CD8-positive, alpha-beta memory T cell (primary cell): ENCODE results near the gene CATSPERZ. TPM values are rescaled to one million over a fixed set of nuclear protein-coding genes. Genes with fewer than 3 reads are reported as not detected.
A peak's percentile ranks its signal among the peaks of the same experiment; 100 is the strongest.

Experiments
- CTCF ChIA-PET: fragments of 350-600 bp; sonication (Branson Sonifier 250); formaldehyde crosslinking; loops from one replicate; lab custom pipeline; 2021; ENCODE audit warnings: antibody characterized with exemption; lab: Charles Lee
- POLR2A ChIA-PET: fragments of 350-600 bp; sonication (Branson Sonifier 250); formaldehyde crosslinking; loops from one replicate; lab custom pipeline; 2021; ENCODE audit warnings: antibody characterized with exemption; lab: Charles Lee
- DNase-seq, 5 donors: peaks; one replicate each; pipeline versions ENCODE4 v3.0.0 to v3.0.0-alpha.2; 2020 to 2022; ENCODE audit warnings: mixed read lengths in 1 of 5
- H3K27ac ChIP-seq: one replicate; pipeline ENCODE4 v1.7.0; 2013; ENCODE audit warnings: low read depth, mild to moderate bottlenecking, low read length, moderate library complexity
- H3K27me3 ChIP-seq: 2 replicates; pipeline ENCODE4 v1.7.0; 2013; ENCODE audit warnings: low read length, mild to moderate bottlenecking; ENCODE audit not compliant: insufficient read depth, poor library complexity, severe bottlenecking
- H3K36me3 ChIP-seq: 2 replicates; pipeline ENCODE4 v1.7.0; 2013; ENCODE audit warnings: mild to moderate bottlenecking, low read length, moderate library complexity; ENCODE audit not compliant: insufficient read depth
- H3K4me1 ChIP-seq: 2 replicates; pipeline ENCODE4 v1.7.0; 2013; ENCODE audit warnings: mild to moderate bottlenecking, low read length, moderate library complexity; ENCODE audit not compliant: insufficient read depth
- H3K4me3 ChIP-seq: 2 replicates; pipeline ENCODE4 v1.7.0; 2013; ENCODE audit warnings: mild to moderate bottlenecking, low read length
- H3K9me3 ChIP-seq: 2 replicates; pipeline ENCODE4 v1.7.0; 2013; ENCODE audit warnings: mild to moderate bottlenecking, low read length
- H3K27ac Mint-ChIP-seq, 8 donors: one replicate each; pipeline ENCODE4 v1.8.0; 2020 to 2021; ENCODE audit warnings: mixed read lengths in 8 of 8, mild to moderate bottlenecking in 6 of 8, inconsistent platforms in 3 of 8, moderate library complexity in 3 of 8
- H3K27me3 Mint-ChIP-seq, 2 donors: one replicate each; pipeline ENCODE4 v1.8.0; 2020 to 2021; ENCODE audit warnings: mixed read lengths in 2 of 2, mild to moderate bottlenecking in 1 of 2, moderate library complexity in 1 of 2
- H3K36me3 Mint-ChIP-seq, 3 donors: one replicate each; pipeline ENCODE4 v1.8.0; 2020 to 2021; ENCODE audit warnings: mixed read lengths in 3 of 3, inconsistent platforms in 1 of 3, mild to moderate bottlenecking in 1 of 3
- H3K4me1 Mint-ChIP-seq, 3 donors: one replicate each; pipeline ENCODE4 v1.8.0; 2020 to 2021; ENCODE audit warnings: mixed read lengths in 3 of 3, inconsistent platforms in 1 of 3, mild to moderate bottlenecking in 1 of 3
- H3K4me3 Mint-ChIP-seq, 7 donors: one replicate each; pipeline ENCODE4 v1.8.0; 2020 to 2021; ENCODE audit warnings: mixed read lengths in 7 of 7, mild to moderate bottlenecking in 6 of 7, moderate library complexity in 4 of 7, inconsistent platforms in 2 of 7
- H3K9me3 Mint-ChIP-seq, 5 donors: one replicate each; pipeline ENCODE4 v1.8.0; 2020 to 2022; ENCODE audit warnings: mixed read lengths in 5 of 5, mild to moderate bottlenecking in 3 of 5, moderate library complexity in 2 of 5, inconsistent platforms in 1 of 5
- polyA plus RNA-seq: library from polyadenylated mRNA; unstranded; fragments of 300-500 nt; fragmentation: Illumina TruSeq; gene quantifications from one replicate; pipeline ENCODE4 v1.2.3, GENCODE V29; 2021
- total RNA-seq, 2 experiments: library from RNA; stranded (reverse); gene quantifications; one replicate each; pipeline ENCODE4 v1.2.3, GENCODE V29; 2021

The CATSPERZ gene
- total and polyA plus RNA-seq, 3 experiments from 2014 or later, result not detected

GRCh38 chr11:64316672-64317324 lies 16.6 kb downstream of the CATSPERZ start:
- DNase-seq, result peak in 3 of 5 donors; percentile 37 to 64 (median 39)
- H3K36me3 ChIP-seq, result no peaks in the 10 kb centered on the region

GRCh38 chr11:64317325-64317960 lies 17.3 kb downstream of the CATSPERZ start, which contains the start of gene TRMT112:
Gene TRMT112 (minus strand): TSS chr11:64317559. CDS start chr11:64317526, 33 bp downstream.
- H3K9me3 Mint-ChIP-seq, result no peaks in the 10 kb centered on the region
- peaks cover 35 to 50% (median 37%) of the 10 kb centered on the region in 3 donors for H3K4me1 Mint-ChIP-seq

More at GRCh38 chr11:64316672-64317324, 16.6 kb downstream of the CATSPERZ start:
- Mint-ChIP-seq H3K4me1 (peaks cover 36 to 52% (median 37%) of the 10 kb centered on the region in 3 donors), H3K9me3 (no peaks in the 10 kb centered on the region), H3K27ac (peak overlapping the region; percentile 98 to 100 (median 99)), H3K36me3 (peaks cover 4 to 67% (median 10%) of the 10 kb centered on the region in 3 donors), H3K4me3 (peak overlapping the region; percentile 89 to 97 (median 94)), H3K27me3 (peaks cover 0 to 7% of the 10 kb centered on the region in 2 donors)
- CTCF ChIA-PET, result interaction anchor here (0.9 to 3.6 kb wide), 19 partner anchors 12 to 427 kb away, joined by 3 to 61 read pairs (median 4); partner anchors contain the start of genes BAD, CATSPERZ, CCDC88B and ESRRA
- Histone ChIP-seq H3K27me3 (no peaks in the 10 kb centered on the region), H3K27ac (peak overlapping the region; percentile 97), H3K9me3 (no peaks in the 10 kb centered on the region), H3K4me1 (peaks cover 14% of the 10 kb centered on the region), H3K4me3 (peak overlapping the region; percentile 77)
- POLR2A ChIA-PET, result interaction anchor here (0.9 to 3.4 kb wide), 16 partner anchors 10 to 1461 kb away, joined by 3 to 42 read pairs (median 10); partner anchors contain the start of genes BAD, CCDC88B, ESRRA and FERMT3

GRCh38 chr11:64317961-64318765 lies 18.0 kb downstream of the CATSPERZ start, which contains the start of gene PRDX5:
Gene PRDX5 (plus strand): TSS chr11:64318121. CDS start chr11:64318216, 95 bp downstream.
- peaks cover 4 to 62% (median 5%) of the 10 kb centered on the region in 3 donors for H3K36me3 Mint-ChIP-seq
- CTCF ChIA-PET, result interaction anchor here (0.7 to 3.6 kb wide), 27 partner anchors 9 to 370 kb away, joined by 3 to 61 read pairs (median 5); partner anchors contain the start of genes BAD, CCDC88B, ESRRA and FERMT3
- peak within 1 kb of the TSS; percentile 89 to 97 (median 94) for H3K4me3 Mint-ChIP-seq
- peak within 1 kb of the TSS; percentile 98 to 100 (median 99) for H3K27ac Mint-ChIP-seq
- DNase-seq, result peak; percentile 92 to 98 (median 97)
- POLR2A ChIA-PET, result interaction anchor here (0.5 to 3.4 kb wide), 29 partner anchors 9 to 1591 kb away, joined by 3 to 42 read pairs (median 4); partner anchors contain the start of genes BAD, CCDC88B, ESRRA and FERMT3
- H3K9me3 Mint-ChIP-seq, result no peaks in the 10 kb centered on the region
- Histone ChIP-seq H3K4me3 (peak within 1 kb of the TSS; percentile 93), H3K9me3 (no peaks in the 10 kb centered on the region), H3K4me1 (peaks cover 14% of the 10 kb centered on the region), H3K27me3 (no peaks in the 10 kb centered on the region), H3K27ac (peak within 1 kb of the TSS; percentile 97), H3K36me3 (no peaks in the 10 kb centered on the region)
- peaks cover 28 to 43% (median 30%) of the 10 kb centered on the region in 3 donors for H3K4me1 Mint-ChIP-seq
- H3K27me3 Mint-ChIP-seq, result peaks cover 0 to 7% of the 10 kb centered on the region in 2 donors

More at GRCh38 chr11:64317325-64317960, 17.3 kb downstream of the CATSPERZ start, which contains the start of gene TRMT112:
- ChIA-PET CTCF (interaction anchor here (0.7 to 3.6 kb wide), 28 partner anchors 10 to 426 kb away, joined by 3 to 61 read pairs (median 4); partner anchors contain the start of genes BAD, CCDC88B, ESRRA and FERMT3), POLR2A (interaction anchor here (0.6 to 3.4 kb wide), 27 partner anchors 10 to 1590 kb away, joined by 3 to 42 read pairs (median 4); partner anchors contain the start of genes BAD, CCDC88B, ESRRA and FERMT3)
- DNase-seq, result peak; percentile 92 to 99 (median 97)
- no peaks in the 10 kb centered on the region for H3K27me3 ChIP-seq
- Mint-ChIP-seq H3K27me3 (peaks cover 0 to 7% of the 10 kb centered on the region in 2 donors), H3K27ac (peak within 1 kb of the TSS; percentile 98 to 100 (median 99)), H3K36me3 (peaks cover 4 to 69% (median 10%) of the 10 kb centered on the region in 3 donors), H3K4me3 (peak within 1 kb of the TSS; percentile 89 to 97 (median 94))
- H3K36me3 ChIP-seq, result no peaks in the 10 kb centered on the region
- peak within 1 kb of the TSS; percentile 93 for H3K4me3 ChIP-seq
- H3K4me1 ChIP-seq, result peaks cover 14% of the 10 kb centered on the region
- no peaks in the 10 kb centered on the region for H3K9me3 ChIP-seq
- H3K27ac ChIP-seq, result peak within 1 kb of the TSS; percentile 97

- H3K9me3 Mint-ChIP-seq, result no peaks in the 10 kb centered on the region
- H3K36me3 ChIP-seq, result no peaks in the 10 kb centered on the region
- ChIA-PET POLR2A (interaction anchor here (1.1 to 3.4 kb wide), 5 partner anchors 15 to 816 kb away, joined by 3 to 42 read pairs (median 28); partner anchors contain the start of genes CCDC88B, ESRRA and SYVN1), CTCF (interaction anchor here (2.9 to 3.6 kb wide), 3 partner anchors 13 to 21 kb away, joined by 34 to 61 read pairs (median 42); partner anchors contain the start of genes CCDC88B and ESRRA)
- H3K27me3 ChIP-seq, result no peaks in the 10 kb centered on the region
- H3K27ac ChIP-seq, result peak overlapping the region; percentile 97
- H3K27ac Mint-ChIP-seq, result peak overlapping the region; percentile 98 to 100 (median 99)
- peaks cover 14% of the 10 kb centered on the region for H3K4me1 ChIP-seq
- peaks cover 0 to 7% of the 10 kb centered on the region in 2 donors for H3K27me3 Mint-ChIP-seq
- no peak for DNase-seq
- H3K4me3 Mint-ChIP-seq, result peak overlapping the region; percentile 89 to 97 (median 94)
- peaks cover 4 to 60% (median 5%) of the 10 kb centered on the region in 3 donors for H3K36me3 Mint-ChIP-seq
- H3K4me3 ChIP-seq, result peak overlapping the region; percentile 93
- H3K4me1 Mint-ChIP-seq, result peaks cover 26 to 41% (median 29%) of the 10 kb centered on the region in 3 donors
- H3K9me3 ChIP-seq, result no peaks in the 10 kb centered on the region
Measured at GRCh38 chr11:64318766-64319761, 18.9 kb downstream of the CATSPERZ start.

- Histone ChIP-seq H3K9me3 (no peaks in the 10 kb centered on the region), H3K4me3 (no peak overlapping the region), H3K27me3 (no peaks in the 10 kb centered on the region), H3K36me3 (no peaks in the 10 kb centered on the region), H3K27ac (no peak overlapping the region), H3K4me1 (peaks cover 14% of the 10 kb centered on the region)
- H3K4me1 Mint-ChIP-seq, result peaks cover 26 to 41% (median 27%) of the 10 kb centered on the region in 3 donors
- DNase-seq, result no peak
- no peaks in the 10 kb centered on the region for H3K9me3 Mint-ChIP-seq
- peak overlapping the region in 4 of 8 donors; percentile 33 to 79 (median 51) for H3K27ac Mint-ChIP-seq
- POLR2A ChIA-PET, result no interaction called here
- H3K4me3 Mint-ChIP-seq, result no peak overlapping the region
- CTCF ChIA-PET, result no interaction called here
- H3K36me3 Mint-ChIP-seq, result peaks cover 4 to 47% (median 4%) of the 10 kb centered on the region in 3 donors
- peaks cover 0 to 7% of the 10 kb centered on the region in 2 donors for H3K27me3 Mint-ChIP-seq
Measured at GRCh38 chr11:64320556-64320955, 20.4 kb downstream of the CATSPERZ start.

GRCh38 chr11:64321026-64321425 lies 20.9 kb downstream of the CATSPERZ start:
- Mint-ChIP-seq H3K9me3 (no peaks in the 10 kb centered on the region), H3K4me3 (peak overlapping the region in 2 of 7 donors; percentile 11 to 78), H3K36me3 (peaks cover 4 to 47% (median 4%) of the 10 kb centered on the region in 3 donors), H3K27me3 (peaks cover 0 to 7% of the 10 kb centered on the region in 2 donors), H3K27ac (peak overlapping the region in 6 of 8 donors; percentile 18 to 79 (median 51)), H3K4me1 (peaks cover 26 to 41% (median 27%) of the 10 kb centered on the region in 3 donors)
- Histone ChIP-seq H3K27me3 (no peaks in the 10 kb centered on the region), H3K27ac (no peak overlapping the region), H3K4me1 (peaks cover 14% of the 10 kb centered on the region), H3K9me3 (no peaks in the 10 kb centered on the region), H3K36me3 (no peaks in the 10 kb centered on the region), H3K4me3 (no peak overlapping the region)
- POLR2A ChIA-PET, result no interaction called here
- CTCF ChIA-PET, result no interaction called here
- no peak for DNase-seq
